SK-N-SH (cell line): ENCODE results near the gene MED27. TPM values are rescaled to one million over a fixed set of nuclear protein-coding genes. Genes with fewer than 3 reads are reported as not detected.

ENCODE experiments used
- CTCF ChIA-PET: fragments of 300-600, 350-600 bp; formaldehyde crosslinking; extraction: SDS; loops from one replicate; lab custom pipeline; 2021; lab: Yijun Ruan, JAX
- POLR2A ChIA-PET: fragments of 350-600 bp; sonication (Branson Sonifier 250); formaldehyde crosslinking; extraction: SDS; loops from one replicate; lab custom pipeline; 2020; ENCODE audit warnings: antibody characterized with exemption, inconsistent platforms; lab: Yijun Ruan, JAX
- DNase-seq: peaks from one replicate; pipeline ENCODE4 v3.0.0; 2012
- H2AFZ ChIP-seq: fragments of 200-600 bp; sonication (generic); 2 replicates; pipeline ENCODE4 v1.8.1; 2016; ENCODE audit warnings: antibody characterized with exemption, mild to moderate bottlenecking, low read depth
- H3F3A ChIP-seq: fragments of 200-600 bp; sonication (generic); replicated peaks from 2 replicates; pipeline ENCODE3; 2016; ENCODE audit warnings: antibody characterized with exemption, mild to moderate bottlenecking; ENCODE audit not compliant: insufficient read depth
- H3K27ac ChIP-seq, 2 experiments: fragments of 200-500 bp in 1 of 2; fragments of 200-600 bp in 1 of 2; sonication (Bioruptor generic) in 1 of 2; sonication (generic), shearing (Covaris generic) in 1 of 2; 2 replicates each; pipeline versions ENCODE4 v1.5.1 to v1.6.1; 2014 to 2016; ENCODE audit warnings: low read depth in 2 of 2, inconsistent platforms in 1 of 2, low read length in 1 of 2, mild to moderate bottlenecking in 1 of 2, mixed read lengths in 1 of 2
- H3K27me3 ChIP-seq: fragments of 200-600 bp; sonication (generic), shearing (Covaris generic); 2 replicates; pipeline ENCODE4 v1.6.1; 2016; ENCODE audit warnings: mixed run types; ENCODE audit not compliant: insufficient read depth
- H3K36me3 ChIP-seq, 2 experiments: fragments of 200-500 bp in 1 of 2; fragments of 200-600 bp in 1 of 2; sonication (Bioruptor generic) in 1 of 2; sonication (generic) in 1 of 2; replicated peaks in 1 of 2; 2 replicates each; pipeline versions ENCODE3 to v1.5.1; 2014 to 2016; ENCODE audit warnings: low read length in 1 of 2, mild to moderate bottlenecking in 1 of 2; ENCODE audit not compliant: insufficient read depth in 2 of 2, control insufficient read depth in 1 of 2
- H3K4me1 ChIP-seq, 2 experiments: fragments of 200-500 bp in 1 of 2; fragments of 200-600 bp in 1 of 2; sonication (Bioruptor generic) in 1 of 2; sonication (generic), shearing (Covaris generic) in 1 of 2; 2 replicates each; pipeline versions ENCODE4 v1.5.1 to v1.6.1; 2014 to 2016; ENCODE audit warnings: low read depth in 1 of 2, low read length in 1 of 2, mixed run types in 1 of 2; ENCODE audit not compliant: insufficient read depth in 2 of 2, control insufficient read depth in 1 of 2
- H3K4me2 ChIP-seq: fragments of 200-600 bp; sonication (generic), shearing (Covaris generic); 2 replicates; pipeline ENCODE4 v1.6.1; 2017; ENCODE audit warnings: mixed run types
- H3K4me3 ChIP-seq, 2 experiments: fragments of 200-500 bp in 1 of 2; fragments of 200-600 bp in 1 of 2; sonication (Bioruptor generic) in 1 of 2; sonication (generic), shearing (Covaris generic) in 1 of 2; 2 replicates each; pipeline versions ENCODE4 v1.5.1 to v1.8.1; 2014 to 2016; ENCODE audit warnings: low read depth in 2 of 2, inconsistent platforms in 1 of 2, low read length in 1 of 2, mild to moderate bottlenecking in 1 of 2, mixed read lengths in 1 of 2, moderate library complexity in 1 of 2
- H3K79me2 ChIP-seq: fragments of 200-600 bp; sonication (generic); 2 replicates; pipeline ENCODE4 v1.8.1; 2017; ENCODE audit warnings: mild to moderate bottlenecking; ENCODE audit not compliant: insufficient read depth
- H3K9ac ChIP-seq: fragments of 200-600 bp; sonication (generic); 2 replicates; pipeline ENCODE4 v1.6.1; 2017; ENCODE audit warnings: mixed run types
- H3K9me2 ChIP-seq: fragments of 200-600 bp; sonication (generic); 2 replicates; pipeline ENCODE4 v1.6.1; 2017; ENCODE audit warnings: mixed run types
- H3K9me3 ChIP-seq: fragments of 200-600 bp; sonication (generic); 2 replicates; pipeline ENCODE4 v1.6.1; 2017; ENCODE audit warnings: mixed run types, mild to moderate bottlenecking, moderate library complexity
- H4K20me1 ChIP-seq: fragments of 200-600 bp; sonication (generic); 2 replicates; pipeline ENCODE4 v1.6.1; 2017; ENCODE audit warnings: mild to moderate bottlenecking, mixed run types; ENCODE audit not compliant: insufficient read depth
- ELF1 ChIP-seq: IDR thresholded peaks from 2 replicates; pipeline ENCODE4 v1.4.0; 2012
- EP300 ChIP-seq, 2 experiments: IDR thresholded peaks; 2 replicates each; pipeline versions ENCODE4 v1.4.0 to v1.6.1; 2012; ENCODE audit warnings: borderline replicate concordance in 1 of 2, low read depth in 1 of 2, low read length in 1 of 2
- EZH2phosphoT487 ChIP-seq: fragments of 200-600 bp; sonication (generic); IDR thresholded peaks from 2 replicates; pipeline ENCODE4 v1.6.1; 2017; ENCODE audit warnings: low read depth, mixed run types, mild to moderate bottlenecking, antibody characterized with exemption, moderate library complexity, borderline replicate concordance
- FOXJ3 ChIP-seq: sonication (generic); formaldehyde crosslinking; IDR thresholded peaks from 2 replicates; pipeline ENCODE4 v1.5.1; 2020; ENCODE audit warnings: mild to moderate bottlenecking, missing genetic modification reagents
- FOXM1 ChIP-seq: IDR thresholded peaks from 2 replicates; pipeline ENCODE4 v1.4.0; 2012; ENCODE audit warnings: low read depth, mild to moderate bottlenecking
- GABPA ChIP-seq: IDR thresholded peaks from 2 replicates; pipeline ENCODE4 v1.4.0; 2012; ENCODE audit warnings: low read depth, mild to moderate bottlenecking
- IRF3 ChIP-seq: fragments of 150-350 bp; IDR thresholded peaks from 2 replicates; pipeline ENCODE4 v1.6.1; 2016; ENCODE audit warnings: mild to moderate bottlenecking, low read depth, low read length
- JUND ChIP-seq: IDR thresholded peaks from 2 replicates; pipeline ENCODE4 v1.4.0; 2012
- MAX ChIP-seq: IDR thresholded peaks from 2 replicates; pipeline ENCODE4 v1.4.0; 2012; ENCODE audit warnings: low read depth
- NRF1 ChIP-seq: IDR thresholded peaks from 2 replicates; pipeline ENCODE4 v1.6.1; 2012; ENCODE audit warnings: low read depth, mild to moderate bottlenecking, low read length
- PBX3 ChIP-seq: IDR thresholded peaks from 2 replicates; pipeline ENCODE4; 2012
- RCOR1 ChIP-seq: fragments of 150-350 bp; IDR thresholded peaks from 2 replicates; pipeline ENCODE4 v1.6.1; 2017; ENCODE audit warnings: antibody characterized with exemption, low read length
- REST ChIP-seq: IDR thresholded peaks from 2 replicates; pipeline ENCODE4 v1.6.1; 2012; ENCODE audit warnings: mild to moderate bottlenecking, low read depth, low read length, moderate library complexity
- RXRA ChIP-seq: IDR thresholded peaks from 2 replicates; pipeline ENCODE4 v1.4.0; 2012; ENCODE audit warnings: low read depth, mild to moderate bottlenecking, borderline replicate concordance
- SMC3 ChIP-seq: IDR thresholded peaks from 2 replicates; pipeline ENCODE4 v1.6.1; 2012; ENCODE audit warnings: low read depth, low read length, improper control_type of control experiment
- TCF12 ChIP-seq: IDR thresholded peaks from 2 replicates; pipeline ENCODE4 v1.4.0; 2012
- TEAD4 ChIP-seq: IDR thresholded peaks from 2 replicates; pipeline ENCODE4 v1.4.0; 2012; ENCODE audit warnings: mild to moderate bottlenecking, borderline replicate concordance; ENCODE audit not compliant: insufficient read depth
- USF1 ChIP-seq: IDR thresholded peaks from 2 replicates; pipeline ENCODE4 v1.4.0; 2012; ENCODE audit warnings: low read depth, borderline replicate concordance
- USF2 ChIP-seq: fragments of 150-350 bp; IDR thresholded peaks from 2 replicates; pipeline ENCODE4 v1.6.1; 2017; ENCODE audit warnings: antibody characterized with exemption, low read length, low read depth, borderline replicate concordance
- ZBTB33 ChIP-seq: IDR thresholded peaks from 2 replicates; pipeline ENCODE4 v1.4.0; 2012; ENCODE audit warnings: low read depth, borderline replicate concordance
- WGBS: methylation state at CpG from one replicate; pipeline ENCODE4 v1.1.6; 2017; ENCODE audit warnings: low lambda C conversion rate; 5-methylcytosine and 5-hydroxymethylcytosine counted together
- polyA plus RNA-seq, 3 experiments: library from polyadenylated mRNA; depleted of rRNA; stranded (reverse); fragments of >200 nt; gene quantifications; 2 replicates each; pipeline ENCODE4 v1.2.3, GENCODE V29; 2012

MED27 gene
- polyA plus RNA-seq, 1 of the 3 experiments (the other 2 are of a cell fraction): 35.0 TPM

- no peaks in the 10 kb centered on the region for H3F3A ChIP-seq
- peaks cover 0 to 8% of the 10 kb centered on the region in 2 experiments for H3K36me3 ChIP-seq
- DNase-seq: no peak
- H3K9me3 ChIP-seq: no peaks in the 10 kb centered on the region
- no peak overlapping the region for H3K27ac ChIP-seq
- H2AFZ ChIP-seq: no peak overlapping the region
- ChIA-PET POLR2A (no interaction called here), CTCF (interaction anchor here (0.6 to 2.0 kb wide), 5 partner anchors 11 to 286 kb away, joined by 3 to 9 read pairs (median 4); no protein-coding TSS in a partner anchor)
- H3K4me1 ChIP-seq: peaks cover 0 to 17% of the 10 kb centered on the region in 2 experiments; a peak in 2 of 4 replicates
- H3K9ac ChIP-seq: no peak overlapping the region
- H3K9me2 ChIP-seq: no peaks in the 10 kb centered on the region
- no peak for TF ChIP-seq FOXJ3 (CRISPR knock-in tag)
- no peak for TF ChIP-seq FOXM1
- TF ChIP-seq REST: no peak
- TF ChIP-seq EP300 (IDR thresholded peaks at IDR 0.05; ENCODE audit: borderline replicate concordance in 1 of 2, low read depth in 1 of 2, low read length in 1 of 2): no peak
- no peak for TF ChIP-seq JUND
- no peak for TF ChIP-seq GABPA
- TF ChIP-seq ELF1: no peak
- TF ChIP-seq PBX3: no peak
- no peak for TF ChIP-seq SMC3
- no peak for TF ChIP-seq RCOR1
- TF ChIP-seq USF1: no peak
- TF ChIP-seq TCF12: no peak
- no peak for TF ChIP-seq IRF3
- TF ChIP-seq USF2: no peak
- TF ChIP-seq EZH2phosphoT487: no peak
- TF ChIP-seq TEAD4: no peak
- no peak for TF ChIP-seq MAX
- no peak for TF ChIP-seq RXRA
- no peak for TF ChIP-seq NRF1
- TF ChIP-seq ZBTB33: no peak
- H3K79me2 ChIP-seq: no peaks in the 10 kb centered on the region
- H3K27me3 ChIP-seq: no peaks in the 10 kb centered on the region
- H4K20me1 ChIP-seq: 0 out of 2 replicates have a peak, but pooled peaks cover 5% of the 10 kb centered on the region
- 91% methylated on average over 4 of the region's 4 CpGs for WGBS
- H3K4me3 ChIP-seq: no peak overlapping the region
- H3K4me2 ChIP-seq: no peak overlapping the region
Measured at GRCh38 chr9:131982102-131982501, 97.6 kb downstream of the MED27 start.
